NOMO-1 treated with DMSO at 0.1 percent for 48 hours (cell line): ENCODE data around the gene COMMD1.
"Not testable (repeated sequence)": the region's sequence is repeated elsewhere in the genome, so short reads cannot be mapped to it uniquely, and the experiment has no call there.

Experiments
- DNase-seq: peaks from one replicate; lab custom pipeline; 2025; ENCODE audit not compliant: unreplicated experiment; lab: John Stamatoyannopoulos, UW

Gene COMMD1

GRCh38 chr2:62136956-62137830 is 231.7 kb downstream of the COMMD1 start:
- DNase-seq = no peak

- no peak for DNase-seq
Observed at GRCh38 chr2:62140426-62141141, 235.1 kb downstream of the COMMD1 start.

- peak; percentile 6 for DNase-seq
Observed at GRCh38 chr2:62141142-62141740, 235.8 kb downstream of the COMMD1 start.

GRCh38 chr2:62142054-62142453 is 236.6 kb downstream of the COMMD1 start:
- DNase-seq = peak; percentile 21

GRCh38 chr2:62143696-62144095 is 238.2 kb downstream of the COMMD1 start:
- no peak for DNase-seq

GRCh38 chr2:62144689-62145477 is 239.4 kb downstream of the COMMD1 start:
- no peak for DNase-seq

GRCh38 chr2:62145478-62146100 is 240.1 kb downstream of the COMMD1 start:
- DNase-seq = peak; percentile 76

GRCh38 chr2:62146790-62147189 is 241.3 kb downstream of the COMMD1 start:
- DNase-seq = not testable (repeated sequence)

GRCh38 chr2:62147610-62148301 is 242.3 kb downstream of the COMMD1 start:
- peak; percentile 12 for DNase-seq

GRCh38 chr2:62149708-62150107 is 244.2 kb downstream of the COMMD1 start:
- DNase-seq = no peak

GRCh38 chr2:62150597-62151305 is 245.3 kb downstream of the COMMD1 start:
- no peak for DNase-seq

- no peak for DNase-seq
Observed at GRCh38 chr2:62151306-62151638, 245.8 kb downstream of the COMMD1 start.

GRCh38 chr2:62152000-62152399 is 246.5 kb downstream of the COMMD1 start:
- no peak for DNase-seq

GRCh38 chr2:62156861-62157496 is 251.5 kb downstream of the COMMD1 start:
- no peak for DNase-seq

- no peak for DNase-seq
Observed at GRCh38 chr2:62158444-62159121, 253.1 kb downstream of the COMMD1 start.

- DNase-seq = not testable (repeated sequence)
Observed at GRCh38 chr2:62160691-62161090, 255.2 kb downstream of the COMMD1 start.

- no peak for DNase-seq
Observed at GRCh38 chr2:62163106-62163831, 257.8 kb downstream of the COMMD1 start.

- DNase-seq = no peak
Observed at GRCh38 chr2:62163834-62164233, 258.4 kb downstream of the COMMD1 start.
